Vagina (tissue), 2 donors: Measurements from ENCODE around the gene CPM. TPM values are rescaled to one million over a fixed set of nuclear protein-coding genes. Genes with fewer than 3 reads are reported as not detected.

Experiments
- DNase-seq, 2 donors: peaks; one replicate each; pipeline ENCODE4 v3.0.0-alpha.2; 2017; ENCODE audit errors: extremely low spot score in 2 of 2
- H3K27ac ChIP-seq: fragments of 200-600 bp; sonication (generic); one replicate; pipeline ENCODE4 v1.5.1; 2019
- H3K27me3 ChIP-seq: fragments of 200-600 bp; sonication (generic); one replicate; pipeline ENCODE4 v1.5.1; 2019
- H3K36me3 ChIP-seq, 2 donors: fragments of 200-600 bp; sonication (generic); one replicate each; pipeline ENCODE4 v1.5.1; 2017 to 2019
- H3K4me1 ChIP-seq: fragments of 200-600 bp; sonication (generic); one replicate; pipeline ENCODE4 v1.5.1; 2019
- H3K4me3 ChIP-seq, 2 donors: fragments of 200-600 bp; sonication (generic); 1 replicate in 1 of 2; 2 replicates in 1 of 2; pipeline ENCODE4 v1.5.1; 2016 to 2019
- H3K9me3 ChIP-seq: fragments of 200-600 bp; sonication (generic); one replicate; pipeline ENCODE4 v1.5.1; 2019
- POLR2A ChIP-seq, 2 donors: fragments of 450-650 bp; IDR thresholded peaks; one replicate each; pipeline ENCODE4 v1.6.1; 2017; ENCODE audit warnings: antibody characterized with exemption in 2 of 2, mild to moderate bottlenecking in 2 of 2, moderate library complexity in 2 of 2
- POLR2AphosphoS5 ChIP-seq, 2 donors: sonication (generic); formaldehyde crosslinking; IDR thresholded peaks; one replicate each; pipeline ENCODE4 v1.9.0; 2017; ENCODE audit warnings: antibody characterized with exemption in 2 of 2, mild to moderate bottlenecking in 2 of 2, low read depth in 1 of 2; ENCODE audit not compliant: insufficient read depth in 1 of 2
- intact Hi-C: fragments of 100-400 bp; cut with DNase I; formaldehyde crosslinking; loops from one replicate; pipeline ENCODE4 v1.15.1; 2023
- total RNA-seq: library from RNA; depleted of rRNA; stranded (reverse); fragments of >200 nt; gene quantifications from one replicate; pipeline ENCODE4 v1.2.3, GENCODE V29; 2016
- TF ChIP-seq, protein P1 (sequence below), 3 experiments: fragments of 450-650 bp in 2 of 3; fragments of 200-600 bp in 1 of 3; sonication (generic) in 1 of 3; IDR thresholded peaks; one replicate each; pipeline ENCODE4 v1.5.1; 2017 to 2019; ENCODE audit warnings: antibody characterized with exemption in 3 of 3, mild to moderate bottlenecking in 2 of 3, moderate library complexity in 2 of 3

The CPM gene
- total RNA-seq, 1 donor from 2014 or later = 35.4 TPM

DNA sequence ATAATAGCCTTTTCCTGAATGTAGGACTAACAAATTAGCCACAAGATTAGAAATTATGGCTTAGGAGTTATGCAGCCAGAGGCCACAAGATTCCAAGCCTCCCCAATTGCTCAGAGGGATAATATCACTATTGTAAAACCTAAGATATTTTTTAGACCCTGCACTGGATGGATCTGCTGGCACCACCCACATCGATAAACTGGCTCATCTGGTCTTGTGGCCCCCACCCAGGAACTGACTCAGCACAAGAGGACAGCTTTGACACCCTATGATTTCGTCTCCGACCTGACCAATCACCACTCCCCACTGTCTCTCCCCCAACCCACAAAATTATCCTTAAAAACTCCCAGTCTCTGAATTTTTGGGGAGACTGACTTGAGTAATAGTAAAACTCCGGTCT is 54.7 kb downstream of the CPM start:
- H3K27me3 ChIP-seq = no peaks in the 10 kb centered on the region
- intact Hi-C loops = no loop called here
- H3K27ac ChIP-seq = no peak overlapping the region
- no peaks in the 10 kb centered on the region for H3K36me3 ChIP-seq
- H3K4me3 ChIP-seq = no peak overlapping the region
- no peak for DNase-seq
- TF ChIP-seq, protein P1, sequence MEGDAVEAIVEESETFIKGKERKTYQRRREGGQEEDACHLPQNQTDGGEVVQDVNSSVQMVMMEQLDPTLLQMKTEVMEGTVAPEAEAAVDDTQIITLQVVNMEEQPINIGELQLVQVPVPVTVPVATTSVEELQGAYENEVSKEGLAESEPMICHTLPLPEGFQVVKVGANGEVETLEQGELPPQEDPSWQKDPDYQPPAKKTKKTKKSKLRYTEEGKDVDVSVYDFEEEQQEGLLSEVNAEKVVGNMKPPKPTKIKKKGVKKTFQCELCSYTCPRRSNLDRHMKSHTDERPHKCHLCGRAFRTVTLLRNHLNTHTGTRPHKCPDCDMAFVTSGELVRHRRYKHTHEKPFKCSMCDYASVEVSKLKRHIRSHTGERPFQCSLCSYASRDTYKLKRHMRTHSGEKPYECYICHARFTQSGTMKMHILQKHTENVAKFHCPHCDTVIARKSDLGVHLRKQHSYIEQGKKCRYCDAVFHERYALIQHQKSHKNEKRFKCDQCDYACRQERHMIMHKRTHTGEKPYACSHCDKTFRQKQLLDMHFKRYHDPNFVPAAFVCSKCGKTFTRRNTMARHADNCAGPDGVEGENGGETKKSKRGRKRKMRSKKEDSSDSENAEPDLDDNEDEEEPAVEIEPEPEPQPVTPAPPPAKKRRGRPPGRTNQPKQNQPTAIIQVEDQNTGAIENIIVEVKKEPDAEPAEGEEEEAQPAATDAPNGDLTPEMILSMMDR (IDR thresholded peaks at IDR 0.05) = no peak
- TF ChIP-seq POLR2AphosphoS5 (IDR thresholded peaks at IDR 0.05; ENCODE audit: insufficient read depth in 1 of 2, low read depth in 1 of 2) (no peak), POLR2A (IDR thresholded peaks at IDR 0.05) (no peak)
- H3K9me3 ChIP-seq = no peaks in the 10 kb centered on the region
- no peaks in the 10 kb centered on the region for H3K4me1 ChIP-seq

- no peak overlapping the region for H3K4me3 ChIP-seq
- no peaks in the 10 kb centered on the region for H3K36me3 ChIP-seq
- H3K27ac ChIP-seq = no peak overlapping the region
- no peaks in the 10 kb centered on the region for H3K9me3 ChIP-seq
- TF ChIP-seq POLR2A (IDR thresholded peaks at IDR 0.05) = no peak
- TF ChIP-seq, protein P1 (IDR thresholded peaks at IDR 0.05) = no peak
- TF ChIP-seq POLR2AphosphoS5 (IDR thresholded peaks at IDR 0.05; ENCODE audit: insufficient read depth in 1 of 2, low read depth in 1 of 2) = no peak
- DNase-seq = no peak
- intact Hi-C loops = no loop called here
- no peaks in the 10 kb centered on the region for H3K4me1 ChIP-seq
- no peaks in the 10 kb centered on the region for H3K27me3 ChIP-seq
Measured at GRCh38 chr12:68877583-68877982, 55.4 kb downstream of the CPM start.

GRCh38 chr12:68876461-68876860 is 56.5 kb downstream of the CPM start:
- DNase-seq = no peak
- Histone ChIP-seq H3K4me3 (no peak overlapping the region), H3K27me3 (no peaks in the 10 kb centered on the region), H3K36me3 (no peaks in the 10 kb centered on the region), H3K27ac (no peak overlapping the region), H3K9me3 (no peaks in the 10 kb centered on the region), H3K4me1 (no peaks in the 10 kb centered on the region)
- TF ChIP-seq, protein P1 (IDR thresholded peaks at IDR 0.05) = no peak
- TF ChIP-seq POLR2AphosphoS5 (IDR thresholded peaks at IDR 0.05; ENCODE audit: insufficient read depth in 1 of 2, low read depth in 1 of 2) (no peak), POLR2A (IDR thresholded peaks at IDR 0.05) (no peak)
- intact Hi-C loops = no loop called here

DNA sequence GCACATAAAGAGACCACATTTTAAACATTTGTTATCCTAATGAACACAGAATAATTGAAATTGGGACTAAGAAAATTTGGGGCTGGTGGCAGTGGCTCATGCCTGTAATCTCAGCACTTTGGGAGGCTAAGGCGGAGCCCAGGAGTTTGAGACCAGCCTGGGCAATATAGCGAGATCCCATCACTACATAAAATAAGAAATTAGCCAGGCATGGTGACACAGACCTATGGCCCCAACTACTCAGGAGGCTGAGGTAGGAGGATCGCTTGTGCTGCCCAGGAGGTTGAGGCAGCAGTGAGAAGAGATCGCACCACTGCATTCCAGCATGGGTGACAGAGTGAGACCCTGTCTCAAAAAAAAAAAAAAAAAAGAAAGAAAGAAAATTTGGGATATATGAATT is 59.7 kb downstream of the CPM start:
- H3K27me3 ChIP-seq = no peaks in the 10 kb centered on the region
- no peak overlapping the region for H3K4me3 ChIP-seq
- no peak for DNase-seq
- H3K4me1 ChIP-seq = no peaks in the 10 kb centered on the region
- no peak overlapping the region for H3K27ac ChIP-seq
- TF ChIP-seq POLR2AphosphoS5 (IDR thresholded peaks at IDR 0.05; ENCODE audit: insufficient read depth in 1 of 2, low read depth in 1 of 2) = no peak
- no peak for TF ChIP-seq POLR2A (IDR thresholded peaks at IDR 0.05)
- no peaks in the 10 kb centered on the region for H3K36me3 ChIP-seq
- intact Hi-C loops = no loop called here
- H3K9me3 ChIP-seq = no peaks in the 10 kb centered on the region

DNA sequence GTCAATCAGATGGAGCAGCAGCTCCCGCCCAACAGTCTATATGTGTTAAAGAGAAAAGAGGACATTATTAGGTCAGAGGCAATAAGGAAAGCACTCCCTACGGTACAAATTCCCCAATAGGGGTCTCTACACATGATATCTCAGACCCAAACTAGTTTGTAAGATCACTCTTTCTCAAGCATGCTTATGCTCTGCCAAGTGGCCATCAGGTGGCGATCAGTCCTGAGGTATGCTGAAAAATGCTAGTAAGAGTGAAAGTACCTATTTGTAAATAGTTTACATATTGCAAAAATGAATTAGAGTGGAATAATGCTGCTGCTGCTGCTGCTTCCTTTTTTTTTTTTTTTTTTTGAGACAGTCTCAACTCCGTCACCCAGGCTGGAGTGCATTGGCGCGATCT is 61.0 kb downstream of the CPM start:
- Histone ChIP-seq H3K4me1 (no peaks in the 10 kb centered on the region), H3K27me3 (no peaks in the 10 kb centered on the region), H3K36me3 (no peaks in the 10 kb centered on the region), H3K4me3 (no peak overlapping the region), H3K9me3 (no peaks in the 10 kb centered on the region), H3K27ac (no peak overlapping the region)
- TF ChIP-seq POLR2A (IDR thresholded peaks at IDR 0.05) (no peak), POLR2AphosphoS5 (IDR thresholded peaks at IDR 0.05; ENCODE audit: insufficient read depth in 1 of 2, low read depth in 1 of 2) (no peak)
- TF ChIP-seq, protein P1 (IDR thresholded peaks at IDR 0.05) = no peak
- no peak for DNase-seq
- intact Hi-C loops = no loop called here
